HepG2 (cell line): Measurements from ENCODE around the gene FAM222B. TPM values are rescaled to one million over a fixed set of nuclear protein-coding genes. Genes with fewer than 3 reads are reported as not detected.

Experiments used
- ATAC-seq: fragments of 200-7000 bp; cut with Tn5 transposase; 3 replicates; pipeline ENCODE4 v1.9.1; 2020; ENCODE audit warnings: mild to moderate bottlenecking, moderate library complexity
- BruUV-seq: library from RNA; stranded (reverse); fragments of 400-500 nt; replicated peaks from 2 replicates; lab custom pipeline; 2021; lab: Mats Ljungman, UMichigan
- CTCF ChIA-PET: fragments of 300-600 bp; formaldehyde crosslinking; extraction: SDS; loops from one replicate; lab custom pipeline; 2021; ENCODE audit warnings: low total read pairs, inconsistent platforms, low intra/inter-chr PET ratio; lab: Yijun Ruan, JAX
- POLR2A ChIA-PET: fragments of 350-600 bp; sonication (Branson Sonifier 250); formaldehyde crosslinking; loops from one replicate; lab custom pipeline; 2020; ENCODE audit warnings: antibody characterized with exemption, inconsistent platforms; lab: Yijun Ruan, JAX
- DNase-seq: peaks from one replicate; pipeline ENCODE4 v3.0.0-alpha.2; 2015; ENCODE audit warnings: low spot score
- FAIRE-seq: peaks from 3 replicates; lab custom pipeline; 2011; peaks lifted over from hg19 to GRCh38; lab: Jason Lieb, UNC
- H2AFZ ChIP-seq: one replicate; pipeline ENCODE4 v1.6.1; 2011; ENCODE audit warnings: low read length, inconsistent platforms
- H3K27ac ChIP-seq: fragments of 300-600 bp; 3 replicates; pipeline ENCODE4 v1.8.0; 2011; ENCODE audit warnings: mixed run types, mild to moderate bottlenecking, mixed read lengths, low read length, inconsistent platforms; ENCODE audit not compliant: insufficient read depth; ENCODE audit errors: extremely low read length
- H3K27me3 ChIP-seq, 2 experiments: fragments of 200-600 bp in 1 of 2; 2 replicates in 1 of 2; 3 replicates in 1 of 2; pipeline versions ENCODE4 v1.6.0 to v1.8.0; 2011; ENCODE audit warnings: low read length in 2 of 2, mild to moderate bottlenecking in 2 of 2, moderate library complexity in 2 of 2, inconsistent platforms in 1 of 2; ENCODE audit not compliant: insufficient read depth in 2 of 2, control insufficient read depth in 1 of 2
- H3K36me3 ChIP-seq, 2 experiments: fragments of 200-600 bp in 1 of 2; replicated peaks in 1 of 2; 2 replicates in 1 of 2; 3 replicates in 1 of 2; pipeline versions ENCODE4 v1.5.1 to v1.8.0; 2011; ENCODE audit warnings: low read length in 2 of 2, inconsistent platforms in 1 of 2; ENCODE audit not compliant: insufficient read depth in 2 of 2, control insufficient read depth in 1 of 2
- H3K4me1 ChIP-seq: 2 replicates; pipeline ENCODE4 v1.5.1; 2012; ENCODE audit warnings: low read length, inconsistent platforms; ENCODE audit not compliant: insufficient read depth
- H3K4me2 ChIP-seq: 2 replicates; pipeline ENCODE4 v1.6.0; 2011; ENCODE audit warnings: low read depth, low read length, inconsistent platforms
- H3K4me3 ChIP-seq, 3 experiments: fragments of 200-600 bp in 1 of 3; sonication (generic), shearing (Covaris generic) in 1 of 3; replicated peaks in 1 of 3; 2 replicates each; pipeline ENCODE4 v1.5.1; 2011 to 2016; ENCODE audit warnings: low read length in 3 of 3, inconsistent platforms in 2 of 3, low read depth in 2 of 3, mild to moderate bottlenecking in 2 of 3, control low read depth in 1 of 3, mixed read lengths in 1 of 3; ENCODE audit not compliant: insufficient read depth in 1 of 3
- H3K79me2 ChIP-seq: one replicate; pipeline ENCODE4 v1.6.1; 2011; ENCODE audit warnings: low read length, inconsistent platforms; ENCODE audit not compliant: insufficient read depth
- H3K9ac ChIP-seq: 2 replicates; pipeline ENCODE4 v1.6.0; 2011; ENCODE audit warnings: mild to moderate bottlenecking, low read depth, low read length, inconsistent platforms; ENCODE audit not compliant: insufficient read depth
- H3K9me3 ChIP-seq: 2 replicates; pipeline ENCODE4 v1.5.1; 2012; ENCODE audit warnings: mild to moderate bottlenecking, low read length
- H4K20me1 ChIP-seq: 2 replicates; pipeline ENCODE4 v1.6.0; 2011; ENCODE audit warnings: inconsistent platforms, mild to moderate bottlenecking, low read length, moderate library complexity; ENCODE audit not compliant: insufficient read depth
- CBFB ChIP-seq: sonication (generic); formaldehyde crosslinking; IDR thresholded peaks from 2 replicates; pipeline ENCODE4 v1.4.0; 2020; ENCODE audit warnings: missing genetic modification reagents
- REXO4 ChIP-seq: sonication (generic); formaldehyde crosslinking; IDR thresholded peaks from 2 replicates; pipeline ENCODE4 v1.8.0; 2022; ENCODE audit warnings: missing genetic modification reagents, mild to moderate bottlenecking, borderline replicate concordance
- THAP11 ChIP-seq: IDR thresholded peaks from 2 replicates; pipeline ENCODE4 v1.6.1; 2016; ENCODE audit warnings: missing biosample characterization, missing genetic modification reagents
- ZNF138 ChIP-seq: sonication (generic); formaldehyde crosslinking; IDR thresholded peaks from 2 replicates; pipeline ENCODE4 v1.5.0; 2020; ENCODE audit warnings: mild to moderate bottlenecking, low read depth, missing genetic modification reagents
- whole genome bisulfite sequencing: methylation state at CpG from one replicate; pipeline ENCODE4 v1.1.6; 2017; ENCODE audit warnings: low lambda C conversion rate; 5-methylcytosine and 5-hydroxymethylcytosine counted together
- in situ Hi-C: cut with HindIII; loops from 2 replicates; pipeline ENCODE4 v1.10.0; 2017; ENCODE audit warnings: low pct_unique_long_range_greater_than_20kb; ENCODE audit not compliant: extremely low pct_ligation_motif_present
- intact Hi-C: fragments of 100-400 bp; cut with micrococcal nuclease; formaldehyde crosslinking; loops from one replicate; pipeline ENCODE4 v1.10.0; 2022; ENCODE audit not compliant: unreplicated experiment
- polyA plus RNA-seq, 8 experiments: library from polyadenylated mRNA; depleted of rRNA in 3 of 8; stranded (reverse) in 7 of 8; unstranded in 1 of 8; fragments of >200 nt; fragmentation: Illumina TruSeq in 4 of 8; extraction: Trizol in 4 of 8; gene quantifications; 2 replicates each; pipeline versions ENCODE4 v1.2.1 to v1.2.3, GENCODE V29; 2011 to 2016; ENCODE audit warnings: low read depth in 4 of 8, missing spikeins in 1 of 8, mixed read lengths in 1 of 8; ENCODE audit not compliant: insufficient read depth in 1 of 8
- total RNA-seq, 5 experiments: library from RNA; depleted of rRNA; stranded (reverse); fragments of >200 nt; fragmentation: Illumina TruSeq; extraction: Trizol; gene quantifications; 2 replicates each; pipeline ENCODE4 v1.2.3, GENCODE V29; 2016; ENCODE audit warnings: low read depth in 1 of 5
- TF ChIP-seq, protein P1 (sequence below): sonication (generic); formaldehyde crosslinking; IDR thresholded peaks from 2 replicates; pipeline ENCODE4 v1.8.1; 2023; ENCODE audit warnings: mild to moderate bottlenecking, moderate library complexity, missing genetic modification reagents
- TF ChIP-seq, protein P2 (sequence below): sonication (generic); formaldehyde crosslinking; IDR thresholded peaks from 2 replicates; pipeline ENCODE4 v1.4.0; 2020; ENCODE audit warnings: missing genetic modification reagents

The FAM222B gene
- total and polyA plus RNA-seq, 2 of the 13 experiments (the other 11 are each of a cell fraction or from before 2014, with no cell fraction given) = 3.5 to 7.3 TPM

DNA sequence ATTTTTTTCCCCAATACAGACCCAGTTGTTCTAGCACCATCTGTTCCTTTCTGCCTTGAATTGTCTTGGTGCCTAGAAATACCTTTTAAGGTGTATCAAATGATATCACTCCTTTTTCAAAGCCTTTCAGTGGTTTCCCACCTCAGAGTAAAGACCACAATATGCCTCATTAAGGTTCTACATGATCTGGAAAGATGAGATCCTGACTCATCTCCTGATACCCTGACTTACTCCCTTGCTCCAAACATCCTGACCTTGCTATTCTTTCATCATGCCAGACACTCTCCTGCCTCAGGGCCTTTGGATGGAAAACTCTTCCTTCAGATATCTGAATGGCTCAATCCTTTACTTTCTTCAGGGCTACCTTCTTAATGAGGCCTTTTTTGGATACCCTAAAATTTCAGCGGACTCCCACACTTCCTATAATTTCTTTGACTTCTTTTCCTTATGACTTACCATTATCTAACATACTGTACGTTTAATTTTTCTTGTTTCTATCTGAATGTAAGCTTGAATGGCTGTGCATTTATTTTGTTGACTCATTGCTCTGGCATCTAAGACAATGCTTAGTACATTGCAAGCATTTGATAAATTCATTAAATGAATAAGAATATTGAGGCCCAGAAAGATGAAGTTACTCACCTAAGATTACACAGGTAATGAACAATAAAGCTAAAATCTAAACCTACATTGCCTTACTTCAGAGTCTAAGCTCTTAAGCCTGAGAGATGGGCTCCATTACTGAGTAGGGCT, 35.7 kb upstream of the FAM222B start:
- Histone ChIP-seq H3K4me1 (no peaks in the 10 kb centered on the region), H4K20me1 (no peaks in the 10 kb centered on the region), H3K27ac (no peak overlapping the region), H3K9ac (no peak overlapping the region), H2AFZ (no peak overlapping the region), H3K4me2 (no peak overlapping the region), H3K9me3 (no peaks in the 10 kb centered on the region), H3K4me3 (no peak overlapping the region), H3K27me3 (no peaks in the 10 kb centered on the region), H3K36me3 (peaks cover 25 to 39% of the 10 kb centered on the region in 2 experiments), H3K79me2 (no peaks in the 10 kb centered on the region)
- 95% methylated on average over 2 of the region's 2 CpGs for WGBS
- in situ Hi-C loops (loop anchor here (25.0 kb wide), 1 partner anchor 241 kb away; the partner anchor contains the start of gene BLTP2), intact Hi-C loops (no loop called here)
- ChIA-PET CTCF (interaction anchor here (1.2 to 2.4 kb wide), 4 partner anchors 24 to 151 kb away, joined by 3 to 20 read pairs (median 8); partner anchors contain the start of gene DHRS13), POLR2A (interaction anchor here (0.6 to 1.4 kb wide), 2 partner anchors 23 to 146 kb away, joined by 4 to 5 read pairs; no protein-coding TSS in a partner anchor)
- TF ChIP-seq ZNF138 (CRISPR knock-in tag) (no peak), REXO4 (CRISPR knock-in tag) (no peak), CBFB (CRISPR knock-in tag) (no peak), THAP11 (no peak)
- TF ChIP-seq, protein P1, sequence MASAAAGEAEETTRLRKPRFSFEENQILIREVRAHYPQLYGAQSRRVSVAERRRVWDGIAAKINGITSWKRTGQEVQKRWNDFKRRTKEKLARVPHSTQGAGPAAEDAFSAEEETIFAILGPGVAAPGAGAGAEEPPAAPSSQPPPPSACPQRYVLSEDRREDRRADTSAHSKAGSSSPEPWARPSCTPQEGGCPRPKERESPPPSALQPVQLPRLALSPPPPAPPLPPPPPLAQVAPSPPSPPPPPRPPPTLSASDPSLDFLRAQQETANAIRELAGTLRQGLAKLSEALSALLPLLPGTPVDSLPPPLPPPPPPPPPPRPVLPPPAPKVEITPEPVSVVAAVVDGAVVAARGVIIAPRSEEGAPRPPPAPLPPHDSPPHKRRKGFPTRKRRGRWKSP (CRISPR knock-in tag) = no peak
- TF ChIP-seq, protein P2, sequence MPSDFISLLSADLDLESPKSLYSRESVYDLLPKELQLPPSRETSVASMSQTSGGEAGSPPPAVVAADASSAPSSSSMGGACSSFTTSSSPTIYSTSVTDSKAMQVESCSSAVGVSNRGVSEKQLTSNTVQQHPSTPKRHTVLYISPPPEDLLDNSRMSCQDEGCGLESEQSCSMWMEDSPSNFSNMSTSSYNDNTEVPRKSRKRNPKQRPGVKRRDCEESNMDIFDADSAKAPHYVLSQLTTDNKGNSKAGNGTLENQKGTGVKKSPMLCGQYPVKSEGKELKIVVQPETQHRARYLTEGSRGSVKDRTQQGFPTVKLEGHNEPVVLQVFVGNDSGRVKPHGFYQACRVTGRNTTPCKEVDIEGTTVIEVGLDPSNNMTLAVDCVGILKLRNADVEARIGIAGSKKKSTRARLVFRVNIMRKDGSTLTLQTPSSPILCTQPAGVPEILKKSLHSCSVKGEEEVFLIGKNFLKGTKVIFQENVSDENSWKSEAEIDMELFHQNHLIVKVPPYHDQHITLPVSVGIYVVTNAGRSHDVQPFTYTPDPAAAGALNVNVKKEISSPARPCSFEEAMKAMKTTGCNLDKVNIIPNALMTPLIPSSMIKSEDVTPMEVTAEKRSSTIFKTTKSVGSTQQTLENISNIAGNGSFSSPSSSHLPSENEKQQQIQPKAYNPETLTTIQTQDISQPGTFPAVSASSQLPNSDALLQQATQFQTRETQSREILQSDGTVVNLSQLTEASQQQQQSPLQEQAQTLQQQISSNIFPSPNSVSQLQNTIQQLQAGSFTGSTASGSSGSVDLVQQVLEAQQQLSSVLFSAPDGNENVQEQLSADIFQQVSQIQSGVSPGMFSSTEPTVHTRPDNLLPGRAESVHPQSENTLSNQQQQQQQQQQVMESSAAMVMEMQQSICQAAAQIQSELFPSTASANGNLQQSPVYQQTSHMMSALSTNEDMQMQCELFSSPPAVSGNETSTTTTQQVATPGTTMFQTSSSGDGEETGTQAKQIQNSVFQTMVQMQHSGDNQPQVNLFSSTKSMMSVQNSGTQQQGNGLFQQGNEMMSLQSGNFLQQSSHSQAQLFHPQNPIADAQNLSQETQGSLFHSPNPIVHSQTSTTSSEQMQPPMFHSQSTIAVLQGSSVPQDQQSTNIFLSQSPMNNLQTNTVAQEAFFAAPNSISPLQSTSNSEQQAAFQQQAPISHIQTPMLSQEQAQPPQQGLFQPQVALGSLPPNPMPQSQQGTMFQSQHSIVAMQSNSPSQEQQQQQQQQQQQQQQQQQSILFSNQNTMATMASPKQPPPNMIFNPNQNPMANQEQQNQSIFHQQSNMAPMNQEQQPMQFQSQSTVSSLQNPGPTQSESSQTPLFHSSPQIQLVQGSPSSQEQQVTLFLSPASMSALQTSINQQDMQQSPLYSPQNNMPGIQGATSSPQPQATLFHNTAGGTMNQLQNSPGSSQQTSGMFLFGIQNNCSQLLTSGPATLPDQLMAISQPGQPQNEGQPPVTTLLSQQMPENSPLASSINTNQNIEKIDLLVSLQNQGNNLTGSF (CRISPR knock-in tag) = no peak
- BruUV-seq = no TSS peak
- DNase-seq (no peak), ATAC-seq (no peak), FAIRE-seq (no peak)
